OCI-LY1 (cell line): ENCODE results near the gene KIRREL2.

Source experiments
- H2AFZ ChIP-seq: fragments of 200-600 bp; sonication (generic), shearing (Covaris generic); 2 replicates; pipeline ENCODE4 v1.6.0; 2014; ENCODE audit warnings: antibody characterized with exemption, mild to moderate bottlenecking, low read length
- H3F3A ChIP-seq: fragments of 200-600 bp; sonication (generic), shearing (Covaris generic); 2 replicates; pipeline ENCODE4 v1.6.0; 2014; ENCODE audit warnings: mild to moderate bottlenecking, antibody characterized with exemption, low read length, moderate library complexity; ENCODE audit not compliant: insufficient read depth
- H3K27ac ChIP-seq: fragments of 200-600 bp; sonication (generic); 2 replicates; pipeline ENCODE4 v1.5.1; 2014; ENCODE audit warnings: low read length, mixed run types, mild to moderate bottlenecking, low read depth; ENCODE audit not compliant: poor library complexity, severe bottlenecking
- H3K27me3 ChIP-seq: fragments of 200-600 bp; sonication (generic); 2 replicates; pipeline ENCODE4 v1.6.0; 2014; ENCODE audit warnings: antibody characterized with exemption, mild to moderate bottlenecking, low read length, moderate library complexity; ENCODE audit not compliant: insufficient read depth
- H3K36me3 ChIP-seq: fragments of 200-600 bp; sonication (generic); 2 replicates; pipeline ENCODE4 v1.6.1; 2014; ENCODE audit warnings: mild to moderate bottlenecking, antibody characterized with exemption, low read length, moderate library complexity, mixed read lengths; ENCODE audit not compliant: insufficient read depth
- H3K4me1 ChIP-seq: fragments of 200-600 bp; sonication (generic); 2 replicates; pipeline ENCODE4 v1.5.1; 2014; ENCODE audit warnings: mild to moderate bottlenecking, low read length, moderate library complexity; ENCODE audit not compliant: insufficient read depth, severe bottlenecking
- H3K4me2 ChIP-seq: fragments of 200-600 bp; sonication (generic), shearing (Covaris generic); 2 replicates; pipeline ENCODE4 v1.6.1; 2014; ENCODE audit warnings: low read length
- H3K4me3 ChIP-seq: fragments of 200-600 bp; sonication (generic); 2 replicates; pipeline ENCODE4 v1.5.1; 2014; ENCODE audit warnings: low read length, low read depth, mild to moderate bottlenecking, mixed read lengths; ENCODE audit not compliant: poor library complexity, severe bottlenecking
- H3K79me2 ChIP-seq: fragments of 200-600 bp; shearing (Covaris generic); 2 replicates; pipeline ENCODE4 v1.6.1; 2016; ENCODE audit warnings: mixed run types, low read length, mixed read lengths; ENCODE audit not compliant: insufficient read depth
- H3K9ac ChIP-seq: fragments of 200-600 bp; sonication (generic), shearing (Covaris generic); 2 replicates; pipeline ENCODE4 v1.6.1; 2014; ENCODE audit warnings: mild to moderate bottlenecking, low read length, mixed read lengths
- H3K9me2 ChIP-seq: fragments of 200-600 bp; sonication (generic), shearing (Covaris generic); 2 replicates; pipeline ENCODE4 v1.6.1; 2014; ENCODE audit warnings: low read depth, mild to moderate bottlenecking, low read length, mixed read lengths
- H3K9me3 ChIP-seq: fragments of 200-600 bp; shearing (Covaris generic); 2 replicates; pipeline ENCODE4 v1.6.1; 2014; ENCODE audit warnings: low read length, mixed read lengths
- H4K20me1 ChIP-seq: fragments of 200-600 bp; sonication (generic), shearing (Covaris generic); 2 replicates; pipeline ENCODE4 v1.6.0; 2016; ENCODE audit warnings: mild to moderate bottlenecking, low read length; ENCODE audit not compliant: insufficient read depth
- EZH2 ChIP-seq: fragments of 200-600 bp; sonication (generic), shearing (Covaris generic); IDR thresholded peaks from 2 replicates; pipeline ENCODE4 v1.8.0; 2017; ENCODE audit warnings: borderline replicate concordance, mixed run types, mild to moderate bottlenecking, antibody characterized with exemption, low read length, moderate library complexity, mixed read lengths
- TF ChIP-seq, protein P1 (sequence below): fragments of 200-600 bp; sonication (generic), shearing (Covaris generic); IDR thresholded peaks from 2 replicates; pipeline ENCODE4 v1.5.1; 2017; ENCODE audit warnings: mild to moderate bottlenecking, antibody characterized with exemption, low read length, moderate library complexity, mixed read lengths

Gene KIRREL2

DNA sequence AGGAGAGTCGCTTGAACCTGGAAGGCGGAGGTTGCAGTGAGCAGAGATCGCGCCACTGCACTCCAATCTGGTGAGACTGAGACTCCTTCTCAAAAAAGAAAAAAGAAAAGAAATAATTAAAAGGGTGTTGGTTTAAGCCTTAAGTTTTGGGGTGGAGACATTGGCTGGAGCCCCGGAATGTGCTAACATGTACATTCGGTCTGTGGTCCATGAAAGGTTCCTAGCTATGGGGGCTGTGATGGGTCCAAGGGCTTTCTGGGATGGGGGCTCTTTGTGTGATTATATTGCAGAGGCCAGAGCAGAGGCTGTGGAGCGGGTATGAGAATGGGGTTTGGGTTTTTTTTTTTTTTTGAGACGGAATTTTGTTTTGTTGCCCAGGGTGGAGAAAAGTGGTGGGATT lies 29.2 kb downstream of the KIRREL2 start:
- no peak overlapping the region for H3K27ac ChIP-seq
- no peak overlapping the region for H3K4me2 ChIP-seq
- H3K4me1 ChIP-seq = peaks cover 5% of the 10 kb centered on the region
- no peak for TF ChIP-seq EZH2
- TF ChIP-seq, protein P1, sequence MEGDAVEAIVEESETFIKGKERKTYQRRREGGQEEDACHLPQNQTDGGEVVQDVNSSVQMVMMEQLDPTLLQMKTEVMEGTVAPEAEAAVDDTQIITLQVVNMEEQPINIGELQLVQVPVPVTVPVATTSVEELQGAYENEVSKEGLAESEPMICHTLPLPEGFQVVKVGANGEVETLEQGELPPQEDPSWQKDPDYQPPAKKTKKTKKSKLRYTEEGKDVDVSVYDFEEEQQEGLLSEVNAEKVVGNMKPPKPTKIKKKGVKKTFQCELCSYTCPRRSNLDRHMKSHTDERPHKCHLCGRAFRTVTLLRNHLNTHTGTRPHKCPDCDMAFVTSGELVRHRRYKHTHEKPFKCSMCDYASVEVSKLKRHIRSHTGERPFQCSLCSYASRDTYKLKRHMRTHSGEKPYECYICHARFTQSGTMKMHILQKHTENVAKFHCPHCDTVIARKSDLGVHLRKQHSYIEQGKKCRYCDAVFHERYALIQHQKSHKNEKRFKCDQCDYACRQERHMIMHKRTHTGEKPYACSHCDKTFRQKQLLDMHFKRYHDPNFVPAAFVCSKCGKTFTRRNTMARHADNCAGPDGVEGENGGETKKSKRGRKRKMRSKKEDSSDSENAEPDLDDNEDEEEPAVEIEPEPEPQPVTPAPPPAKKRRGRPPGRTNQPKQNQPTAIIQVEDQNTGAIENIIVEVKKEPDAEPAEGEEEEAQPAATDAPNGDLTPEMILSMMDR = no peak
- no peaks in the 10 kb centered on the region for H3K9me2 ChIP-seq
- no peak overlapping the region for H3K9ac ChIP-seq
- no peaks in the 10 kb centered on the region for H4K20me1 ChIP-seq
- no peaks in the 10 kb centered on the region for H3K27me3 ChIP-seq
- H3K9me3 ChIP-seq = no peaks in the 10 kb centered on the region
- H3K36me3 ChIP-seq = peaks cover 42% of the 10 kb centered on the region
- H3K4me3 ChIP-seq = no peak overlapping the region
- no peaks in the 10 kb centered on the region for H3K79me2 ChIP-seq
- H2AFZ ChIP-seq = no peak overlapping the region
- peaks cover 4% of the 10 kb centered on the region; the same call in 1 of the 2 replicates for H3F3A ChIP-seq

- H3K4me1 ChIP-seq = peaks cover 5% of the 10 kb centered on the region
- no peak overlapping the region for H3K9ac ChIP-seq
- H3K9me3 ChIP-seq = no peaks in the 10 kb centered on the region
- no peak overlapping the region for H2AFZ ChIP-seq
- H3K27me3 ChIP-seq = no peaks in the 10 kb centered on the region
- H3K79me2 ChIP-seq = no peaks in the 10 kb centered on the region
- TF ChIP-seq, protein P1 = no peak
- TF ChIP-seq EZH2 = no peak
- peaks cover 4% of the 10 kb centered on the region; the same call in 1 of the 2 replicates for H3F3A ChIP-seq
- no peaks in the 10 kb centered on the region for H3K9me2 ChIP-seq
- H3K4me3 ChIP-seq = no peak overlapping the region
- no peak overlapping the region for H3K4me2 ChIP-seq
- no peaks in the 10 kb centered on the region for H4K20me1 ChIP-seq
- no peak overlapping the region for H3K27ac ChIP-seq
- peaks cover 48% of the 10 kb centered on the region for H3K36me3 ChIP-seq
Measured at GRCh38 chr19:35887197-35887596, 30.5 kb downstream of the KIRREL2 start.

- Histone ChIP-seq H3F3A (no peaks in the 10 kb centered on the region), H4K20me1 (no peaks in the 10 kb centered on the region)
- TF ChIP-seq, protein P1 = no peak
- TF ChIP-seq EZH2 = no peak
Measured at GRCh38 chr19:35888398-35888797, 31.7 kb downstream of the KIRREL2 start.

More at GRCh38 chr19:35888398-35888797, 31.7 kb downstream of the KIRREL2 start:
- H3K79me2 ChIP-seq = no peaks in the 10 kb centered on the region
- H3K27me3 ChIP-seq = no peaks in the 10 kb centered on the region
- no peak overlapping the region for H3K9ac ChIP-seq
- H3K9me2 ChIP-seq = no peaks in the 10 kb centered on the region
- peaks cover 59% of the 10 kb centered on the region for H3K36me3 ChIP-seq
- no peak overlapping the region for H3K4me3 ChIP-seq
- H2AFZ ChIP-seq = no peak overlapping the region
- no peaks in the 10 kb centered on the region for H3K4me1 ChIP-seq
- H3K27ac ChIP-seq = no peak overlapping the region
- H3K4me2 ChIP-seq = no peak overlapping the region
- no peaks in the 10 kb centered on the region for H3K9me3 ChIP-seq
